NT2/D1 (cell line): ENCODE data around the gene LRMDA.

Experiments used
- SUZ12 ChIP-seq: IDR thresholded peaks from 2 replicates; pipeline ENCODE4 v1.6.1; 2011; ENCODE audit not compliant: insufficient read length, insufficient read depth; ENCODE audit errors: extremely low read depth
- YY1 ChIP-seq: IDR thresholded peaks from 2 replicates; pipeline ENCODE4 v1.6.1; 2011; ENCODE audit not compliant: insufficient read length, insufficient read depth

GRCh38 chr10:75430000-75430763 is 1.2 kb upstream of the LRMDA start:
- TF ChIP-seq SUZ12 (no peak), YY1 (no peak)
